KG1 (cell line): ENCODE data around the gene CD81.

Experiments
- DNase-seq: peaks from one replicate; lab custom pipeline; 2025; lab: John Stamatoyannopoulos, UW

The CD81 gene

DNA sequence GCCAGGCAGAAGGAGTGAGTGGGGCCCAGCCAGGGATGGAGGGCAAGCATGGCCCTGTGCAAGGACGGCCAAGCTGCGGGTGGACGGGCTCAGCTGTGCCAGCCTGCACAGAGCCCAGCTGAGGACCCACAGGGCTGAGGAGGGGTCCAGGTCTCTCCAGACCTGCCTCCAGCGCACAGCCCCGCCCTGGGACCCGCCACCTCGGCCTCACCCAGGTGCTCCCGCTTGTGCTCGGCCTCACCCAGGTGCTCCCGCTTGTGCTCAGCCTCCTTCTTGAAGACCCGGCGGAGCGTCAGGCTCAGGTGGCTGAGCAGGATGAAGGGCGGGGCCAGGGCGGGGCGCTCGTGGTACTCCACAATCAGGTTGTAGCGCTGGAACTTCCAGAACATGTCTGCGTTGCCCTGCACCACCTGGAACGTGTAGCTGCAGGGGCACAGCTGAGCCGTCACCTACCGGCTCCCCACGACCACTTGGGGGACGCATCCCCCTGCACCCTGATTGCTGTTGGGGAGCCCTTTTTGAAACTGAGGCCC is 29.8 kb downstream of the CD81 start:
- DNase-seq, result no peak

DNA sequence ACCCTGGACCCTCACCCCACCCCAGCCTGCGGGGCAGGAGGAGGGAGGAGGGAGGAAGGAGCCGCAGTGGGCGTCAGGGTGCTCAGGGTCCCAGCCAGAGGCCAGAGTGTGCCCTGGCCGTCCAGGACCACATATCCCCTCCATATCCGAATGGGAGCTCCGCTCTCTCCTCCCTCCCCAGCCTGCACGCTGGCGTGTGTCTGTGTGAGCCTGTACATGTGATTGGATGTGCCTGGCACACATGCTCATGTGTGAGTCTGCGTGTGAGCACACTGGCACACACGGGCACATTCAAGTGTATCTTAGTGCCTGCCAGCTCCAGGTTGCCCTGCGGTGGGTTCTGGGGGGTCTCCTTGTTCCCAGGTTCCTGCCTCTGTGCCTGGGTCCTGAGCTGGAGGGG is 31.6 kb downstream of the CD81 start:
- no peak for DNase-seq

DNA sequence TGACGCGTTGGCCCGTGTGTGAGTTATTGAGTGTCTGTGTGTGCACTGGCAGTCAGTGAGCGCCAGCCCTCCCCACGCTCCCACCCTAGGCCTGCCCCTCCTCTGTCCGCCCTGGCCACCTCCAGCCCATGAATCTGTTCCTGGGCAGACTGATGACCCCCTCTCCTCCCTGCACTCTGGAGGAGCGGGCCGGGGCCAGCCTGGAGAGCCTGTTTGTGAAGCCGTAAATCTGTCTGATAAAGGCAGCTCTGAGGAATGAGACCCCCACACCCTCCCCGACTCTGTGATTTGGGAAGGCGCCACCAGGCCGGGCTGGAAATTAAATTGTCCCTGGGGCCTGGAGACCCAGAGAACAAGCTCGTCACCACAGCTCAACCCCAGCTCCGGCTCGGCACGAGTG is 32.0 kb downstream of the CD81 start:
- no peak for DNase-seq

DNA sequence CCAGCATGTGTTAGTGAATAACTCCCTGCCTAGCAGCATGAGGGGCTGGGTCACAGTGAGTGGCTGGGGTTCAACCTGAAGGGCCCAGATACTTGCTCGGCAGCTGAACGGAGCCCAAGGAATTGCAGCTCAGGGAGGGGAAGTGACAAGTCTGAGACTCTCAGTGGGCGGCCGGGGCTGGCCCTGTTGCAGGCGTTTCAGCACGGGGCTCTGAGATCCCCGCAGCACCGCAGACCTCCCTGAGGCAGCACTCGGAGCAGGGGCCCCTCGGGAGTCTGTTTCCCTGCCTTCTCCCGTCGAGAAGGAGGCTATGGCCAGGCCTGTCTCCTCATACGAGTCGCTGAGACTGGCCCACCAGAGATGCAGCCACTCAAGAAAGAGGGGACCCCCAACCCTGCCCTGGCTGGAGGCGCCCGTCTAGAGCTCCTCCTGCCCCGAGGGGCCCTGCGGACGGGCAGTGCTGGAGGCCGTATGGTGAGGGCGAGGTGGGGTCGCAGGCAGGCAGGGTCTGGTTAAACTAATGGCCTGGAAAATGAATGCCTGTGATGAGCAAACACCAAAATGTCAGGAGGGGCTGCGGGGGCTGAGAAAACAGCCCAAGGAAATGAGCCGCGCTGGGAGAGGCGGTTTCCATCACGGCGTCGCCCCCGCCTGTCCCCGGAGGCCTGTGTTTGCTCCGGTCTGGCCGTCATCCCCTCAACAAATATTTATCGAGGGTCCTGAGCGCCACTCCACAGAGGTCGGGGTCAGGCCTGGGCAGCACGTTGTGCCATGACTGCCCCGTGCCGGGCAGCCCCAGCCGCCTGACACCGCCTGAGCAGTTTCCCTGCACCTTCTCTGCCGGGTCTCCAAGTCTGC is 32.7 kb downstream of the CD81 start:
- DNase-seq, result no peak

DNA sequence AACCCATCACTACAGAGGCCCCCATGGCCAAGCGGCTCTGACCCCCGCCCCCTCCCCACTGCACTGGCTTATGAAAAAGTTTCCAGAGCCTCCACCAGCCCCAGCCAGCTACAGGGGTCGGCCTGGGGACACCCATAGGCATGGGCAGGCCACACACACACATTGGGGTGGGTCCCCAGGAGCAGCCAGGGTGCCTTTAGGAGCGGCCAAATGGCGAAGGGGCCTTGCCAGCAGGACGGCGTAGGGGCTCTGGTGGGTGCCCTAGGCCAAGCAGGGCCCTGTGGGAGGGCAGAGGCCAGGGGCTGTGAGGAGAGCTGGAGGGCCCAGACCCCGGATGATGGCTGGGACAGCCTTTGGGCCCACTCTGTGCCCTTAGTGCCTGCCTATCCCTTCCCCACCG is 33.5 kb downstream of the CD81 start:
- no peak for DNase-seq

DNA sequence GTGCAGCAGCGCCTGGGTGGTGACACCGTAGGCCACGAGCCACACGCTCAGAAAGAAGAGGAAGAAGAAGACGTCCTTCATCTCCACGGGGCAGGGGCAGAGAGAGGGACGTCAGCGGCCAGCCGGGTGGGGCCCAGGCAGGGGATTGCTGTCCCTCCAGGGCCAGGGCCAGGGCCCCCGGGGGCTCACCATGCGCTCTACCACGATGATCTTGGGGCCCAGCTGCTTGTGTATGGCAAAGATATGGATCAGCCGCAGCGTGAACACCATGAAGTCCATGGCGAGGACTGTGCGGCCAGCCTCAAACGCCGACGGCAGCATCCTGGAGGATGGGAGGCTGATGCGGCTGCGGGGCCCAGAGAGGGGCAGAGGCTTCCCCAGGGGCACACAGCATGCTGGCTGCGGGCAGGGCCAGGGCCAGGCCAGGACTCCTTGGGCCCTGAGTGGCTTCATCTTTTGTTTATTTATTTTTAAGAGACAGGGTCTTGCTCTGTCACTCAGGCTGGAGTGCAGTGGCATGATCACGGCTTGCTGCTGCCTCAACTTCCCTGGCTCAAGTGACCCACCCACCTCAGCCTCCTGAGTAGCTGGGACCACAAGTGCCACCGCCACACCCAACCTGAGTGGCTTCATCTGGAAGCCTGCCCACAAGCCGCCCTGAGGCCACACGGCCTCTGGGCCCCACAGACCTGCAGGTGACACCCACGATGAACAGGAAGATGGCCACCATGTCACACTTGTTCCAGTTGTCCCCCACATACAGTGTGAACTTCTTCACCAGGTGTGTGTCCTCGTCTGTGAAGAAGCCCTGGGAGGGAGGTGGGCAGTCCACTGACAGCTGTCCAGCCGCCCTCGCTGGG is 34.6 kb downstream of the CD81 start:
- no peak for DNase-seq

DNA sequence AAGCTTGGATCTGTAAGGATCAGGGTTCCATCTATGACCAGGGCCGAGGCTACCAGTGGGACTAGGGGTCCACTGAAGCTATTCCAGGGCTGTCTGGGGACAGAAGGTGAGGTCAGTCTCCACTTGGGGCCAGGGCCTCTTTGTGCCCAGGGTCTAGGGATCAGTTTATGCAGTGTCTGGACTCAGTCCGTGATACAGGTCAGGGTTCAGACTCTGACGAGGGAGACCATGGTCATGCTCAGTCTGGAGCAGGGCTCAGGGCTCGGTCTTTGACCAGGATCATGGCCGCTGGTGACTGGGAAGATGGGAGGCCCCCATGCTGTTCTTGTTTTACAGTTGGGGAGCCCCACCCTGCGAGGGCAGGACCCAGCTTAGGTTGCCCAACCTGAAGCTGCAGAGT is 35.2 kb downstream of the CD81 start:
- DNase-seq, result no peak

DNA sequence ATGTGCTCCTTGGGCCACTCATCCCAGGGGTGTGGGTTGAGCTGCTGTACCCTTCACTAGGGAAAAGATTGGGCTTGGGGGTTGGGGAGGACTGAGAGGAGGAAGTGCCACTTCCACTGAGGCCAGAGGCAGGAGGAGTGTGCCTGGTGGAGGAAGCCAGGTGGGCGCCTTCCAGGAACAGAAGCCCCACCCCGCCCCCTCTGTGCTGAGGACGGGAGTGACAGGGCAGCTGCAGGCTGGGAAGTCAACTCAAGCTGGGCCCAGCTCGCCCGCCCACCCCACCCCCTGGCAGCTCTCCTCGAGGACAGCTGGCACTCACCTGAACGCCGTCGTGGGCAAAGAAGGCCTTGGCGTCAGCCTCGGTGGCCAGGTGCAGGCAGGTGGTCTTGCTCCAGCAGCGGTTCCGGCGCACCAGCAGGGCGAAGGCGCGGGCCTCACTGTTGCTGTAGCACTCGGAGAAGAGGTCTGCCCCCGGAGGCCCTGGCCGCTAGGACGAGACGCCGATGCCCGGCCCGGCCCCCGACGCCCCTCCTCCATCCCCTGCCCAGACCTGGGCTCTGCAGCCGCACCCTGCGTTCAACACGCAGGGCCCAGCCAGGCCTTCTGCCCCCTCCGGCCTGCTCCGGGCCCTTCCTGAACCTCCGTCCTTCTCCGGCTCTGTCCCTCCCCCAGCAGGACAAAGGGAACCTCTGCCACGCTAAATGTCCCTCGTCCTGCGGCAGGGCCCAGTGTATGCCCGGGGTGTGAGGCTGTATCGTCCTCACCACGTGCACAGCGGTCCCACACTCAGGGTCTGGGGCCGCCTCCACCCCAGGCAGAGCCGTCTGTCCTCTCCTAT is 36.9 kb downstream of the CD81 start:
- DNase-seq, result no peak

DNA sequence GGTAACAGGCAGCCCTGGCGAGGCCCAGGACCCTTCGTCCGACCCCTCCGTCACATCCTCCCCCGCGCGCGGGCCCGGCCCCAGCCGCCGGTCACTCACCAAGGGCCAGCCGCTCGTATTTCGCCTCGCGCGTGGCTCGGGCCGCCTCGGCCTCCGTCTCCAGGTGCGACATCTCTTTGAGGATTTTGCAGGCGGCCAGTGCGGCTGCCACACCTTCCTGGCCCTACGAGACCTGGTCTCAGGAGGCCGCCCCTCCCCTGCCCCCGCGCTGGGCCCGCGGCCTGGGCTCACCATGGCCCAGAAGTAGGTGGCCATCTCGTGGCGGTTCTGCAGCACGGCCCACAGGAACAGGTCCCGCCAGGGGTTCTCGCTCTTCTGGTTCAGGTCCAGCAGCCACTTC is 37.5 kb downstream of the CD81 start:
- no peak for DNase-seq

DNA sequence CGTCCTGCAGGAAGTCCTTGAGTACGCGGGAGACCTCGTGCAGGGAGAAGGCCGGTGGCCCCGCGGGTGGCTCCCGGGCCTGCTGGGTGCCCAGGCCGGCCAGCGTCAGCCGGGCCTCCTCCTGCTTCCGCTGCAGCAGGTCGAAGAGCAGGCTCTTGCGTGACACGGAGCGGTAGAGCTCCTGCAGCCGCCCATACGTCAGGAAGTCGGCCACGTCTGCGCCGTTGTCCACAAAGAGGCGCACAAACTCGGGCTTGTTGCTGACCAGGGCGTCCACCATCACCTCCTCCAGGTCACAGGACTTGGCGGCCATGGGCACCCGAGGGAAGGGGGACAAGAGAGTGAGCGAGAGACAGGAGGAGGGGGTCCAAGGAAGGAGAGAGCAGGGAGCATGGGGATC is 38.1 kb downstream of the CD81 start:
- no peak for DNase-seq

DNA sequence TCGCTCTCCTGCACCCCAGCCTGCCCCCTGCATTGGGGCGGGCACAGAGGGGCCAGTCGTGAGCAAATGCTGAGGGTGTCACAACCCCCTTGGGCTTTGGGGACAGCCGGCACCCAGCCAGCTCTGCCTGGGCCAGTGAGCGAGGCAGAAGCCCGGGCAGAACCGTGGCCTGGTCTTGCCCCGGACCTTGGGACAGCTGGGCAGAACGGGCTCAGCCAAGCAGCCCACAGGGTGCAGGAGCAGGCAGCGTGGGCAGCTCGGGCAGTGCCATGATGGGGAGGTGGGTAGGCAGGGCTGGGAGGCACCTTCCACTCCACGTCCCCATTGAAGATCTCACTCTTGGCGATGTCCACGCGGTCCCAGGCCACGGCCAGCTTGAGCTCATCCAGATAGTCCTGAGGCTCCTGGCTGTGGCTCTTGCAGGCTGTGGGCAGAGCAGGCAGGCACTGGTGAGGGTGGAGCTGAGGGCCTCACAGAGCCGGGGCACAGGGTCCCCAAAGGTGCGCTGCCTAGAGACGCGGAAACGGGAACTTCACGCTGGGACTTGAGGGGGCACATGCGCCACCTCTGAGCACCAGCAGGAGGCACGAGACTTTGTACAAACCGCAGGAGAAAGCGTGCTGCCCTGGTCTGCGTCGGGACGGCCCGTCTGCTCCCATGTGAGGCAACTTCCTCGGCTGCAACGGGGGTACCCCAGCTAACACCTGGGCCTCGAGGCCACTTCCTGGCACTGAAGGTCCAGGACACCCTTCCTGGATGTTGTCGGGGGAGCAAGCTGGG is 38.7 kb downstream of the CD81 start:
- no peak for DNase-seq

DNA sequence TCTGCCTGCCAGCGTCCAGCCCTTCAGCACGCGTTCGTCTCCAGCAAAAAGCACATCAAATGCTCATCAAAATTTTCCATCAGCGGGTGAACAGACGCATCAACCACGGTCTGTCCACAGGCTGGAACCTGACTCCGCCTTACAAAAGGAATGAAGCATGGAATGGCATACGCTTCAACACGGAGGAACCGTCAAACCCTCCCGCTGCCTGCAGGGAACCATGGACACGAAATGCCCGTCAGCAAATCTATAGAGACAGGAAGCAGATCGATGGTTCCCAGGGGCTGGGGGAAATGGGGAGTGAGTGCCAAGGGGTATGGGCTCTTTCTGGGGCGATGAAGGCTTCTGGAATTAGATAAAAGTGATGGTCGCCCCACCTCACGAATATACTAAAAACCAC is 39.7 kb downstream of the CD81 start:
- DNase-seq, result no peak

DNA sequence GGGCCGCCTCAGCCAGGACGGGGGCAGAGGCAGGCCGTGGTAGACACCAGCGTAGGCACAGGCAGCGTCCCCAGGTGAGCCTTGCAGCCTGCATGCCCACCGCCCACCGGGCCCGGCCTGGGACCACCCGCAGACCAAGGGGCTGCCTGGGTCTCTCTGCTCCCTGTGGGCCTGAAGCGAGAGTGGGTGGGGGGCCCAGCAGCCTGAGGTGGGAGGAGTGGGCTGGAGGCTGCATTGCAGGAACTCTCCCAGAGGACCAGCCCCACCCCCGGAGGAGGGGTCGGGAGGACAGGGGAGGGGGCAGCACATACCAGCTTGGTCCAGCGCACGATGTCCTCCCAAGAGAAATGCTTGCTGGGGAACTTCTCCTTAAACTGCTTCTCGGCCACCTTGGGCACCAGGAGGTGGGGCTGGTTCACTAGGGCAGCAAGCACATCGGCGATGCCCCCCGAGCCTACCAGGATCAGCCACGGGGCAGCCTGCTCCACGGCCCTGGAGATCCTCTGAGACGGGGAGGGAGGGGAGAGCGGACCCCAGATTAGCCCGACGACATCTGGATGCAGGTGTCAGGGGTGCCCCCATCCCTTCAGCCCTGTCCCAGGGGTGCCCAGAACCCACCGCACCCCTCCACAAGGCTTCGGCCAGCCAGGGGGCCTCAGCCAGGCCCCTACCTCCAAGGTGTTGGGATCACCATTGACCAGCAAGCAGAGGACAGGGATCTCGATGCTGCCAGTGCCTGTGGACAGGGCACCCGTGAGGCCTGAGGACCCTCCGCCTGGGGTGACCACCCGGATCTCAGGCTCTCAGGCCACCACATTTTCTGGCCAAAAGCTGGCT is 41.0 kb downstream of the CD81 start:
- DNase-seq, result no peak

DNA sequence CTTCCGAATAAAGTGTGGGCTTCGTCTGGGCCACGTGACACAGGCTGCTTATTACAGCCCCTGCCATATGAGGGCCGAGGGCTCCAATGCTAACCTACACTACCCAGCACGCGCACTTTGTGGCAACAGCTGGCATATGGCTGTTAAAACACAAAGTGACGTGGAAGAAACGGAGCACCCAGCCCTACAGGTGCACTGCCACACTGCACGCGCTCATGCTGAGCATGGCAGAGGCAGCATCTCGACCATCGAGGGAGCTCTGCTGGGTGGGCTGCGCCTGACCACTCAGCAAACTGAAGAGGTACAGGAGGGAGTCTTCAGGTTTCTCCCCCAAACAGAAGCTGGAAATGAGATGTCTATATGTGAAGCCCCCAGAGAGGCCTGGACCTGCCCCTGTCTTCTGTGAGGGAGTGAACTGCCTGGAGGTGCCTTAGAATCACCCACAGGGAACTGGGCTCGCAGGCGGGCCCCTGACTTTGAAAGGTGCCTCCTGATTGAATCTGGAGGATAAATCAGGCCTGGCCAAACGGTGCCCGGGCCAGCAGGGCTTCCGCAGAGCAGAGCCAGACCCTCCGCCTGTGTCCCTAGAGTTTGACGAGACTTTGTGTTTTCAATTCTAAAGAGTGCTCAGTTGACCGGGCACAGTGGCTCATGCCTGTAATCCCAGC is 41.7 kb downstream of the CD81 start:
- DNase-seq, result no peak

DNA sequence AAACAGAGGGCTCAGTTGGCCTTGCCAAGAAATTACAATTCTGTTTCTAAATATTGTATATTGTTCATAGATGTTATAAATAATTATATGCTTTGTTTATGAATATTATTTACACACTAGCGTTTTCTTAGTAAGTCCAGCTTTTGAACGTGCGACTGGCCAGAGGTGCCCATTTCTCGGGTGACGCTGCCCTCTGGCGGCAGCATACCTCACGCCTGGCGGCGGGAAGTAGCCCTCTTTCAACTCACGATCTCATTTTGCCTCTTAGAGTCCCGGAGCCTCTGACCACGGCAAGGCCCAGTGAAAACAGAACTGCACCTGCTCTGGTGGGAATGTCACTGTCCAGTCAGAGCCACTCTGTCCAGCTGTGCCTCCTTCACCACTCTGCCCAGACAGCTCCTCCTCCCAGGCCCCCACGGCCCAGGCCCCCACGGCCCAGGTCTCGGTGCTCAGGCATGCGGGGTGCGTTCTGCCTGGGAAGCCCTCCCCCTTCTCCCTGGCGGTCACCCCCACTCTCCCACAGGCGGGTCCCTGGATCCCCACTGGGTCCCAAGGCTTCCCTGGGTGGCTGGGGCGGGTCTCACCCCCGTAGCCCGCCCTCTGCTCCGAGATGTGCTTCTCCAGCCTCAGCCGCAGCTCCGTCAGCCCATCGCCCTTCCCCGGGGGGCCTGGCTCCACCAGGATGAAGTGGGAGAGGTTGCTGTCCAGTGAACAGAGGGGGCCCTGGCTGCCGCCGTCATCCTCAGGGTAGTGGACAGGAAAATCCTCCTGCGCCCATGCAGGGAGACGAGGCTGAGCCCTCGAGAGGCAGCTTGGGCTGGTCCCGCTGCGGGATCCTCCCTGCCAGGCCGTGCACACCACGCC is 42.8 kb downstream of the CD81 start:
- peak; percentile 26 for DNase-seq

DNA sequence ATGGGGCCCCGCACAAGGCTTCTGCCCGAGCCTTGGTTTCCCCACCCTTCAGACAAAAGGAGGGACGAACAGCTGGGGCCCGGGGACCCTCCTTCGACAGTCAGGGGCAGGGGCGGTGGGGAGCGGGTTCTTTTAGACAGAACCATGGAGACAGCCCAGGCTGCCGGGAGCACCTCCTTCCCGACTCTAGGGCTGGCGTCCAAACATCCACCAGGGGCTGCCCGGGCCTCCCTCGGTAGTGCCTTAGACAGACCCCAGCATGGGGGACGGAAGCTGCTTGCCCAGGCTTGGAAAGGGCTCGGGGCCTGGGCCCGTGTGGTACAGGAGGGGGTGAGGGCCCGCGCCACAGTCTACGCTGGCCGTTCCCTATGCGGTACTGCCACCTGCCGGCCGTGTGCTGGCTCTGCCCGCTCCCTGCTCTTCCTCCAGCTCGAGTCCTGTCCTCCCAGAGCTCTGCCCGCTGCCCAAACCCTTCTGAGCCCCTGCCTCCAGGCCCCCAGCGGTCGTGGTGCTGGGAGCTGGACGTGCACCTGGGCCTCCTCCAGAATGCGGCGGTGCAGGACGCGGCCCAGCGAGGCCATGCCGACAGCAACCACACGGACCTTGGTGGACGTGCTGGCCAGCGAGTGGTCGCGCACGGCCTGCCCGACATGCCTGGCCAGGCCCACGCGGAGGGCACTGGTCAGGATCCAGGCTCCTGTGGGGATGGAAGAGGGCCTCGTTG is 43.6 kb downstream of the CD81 start:
- DNase-seq, result peak; percentile 36

DNA sequence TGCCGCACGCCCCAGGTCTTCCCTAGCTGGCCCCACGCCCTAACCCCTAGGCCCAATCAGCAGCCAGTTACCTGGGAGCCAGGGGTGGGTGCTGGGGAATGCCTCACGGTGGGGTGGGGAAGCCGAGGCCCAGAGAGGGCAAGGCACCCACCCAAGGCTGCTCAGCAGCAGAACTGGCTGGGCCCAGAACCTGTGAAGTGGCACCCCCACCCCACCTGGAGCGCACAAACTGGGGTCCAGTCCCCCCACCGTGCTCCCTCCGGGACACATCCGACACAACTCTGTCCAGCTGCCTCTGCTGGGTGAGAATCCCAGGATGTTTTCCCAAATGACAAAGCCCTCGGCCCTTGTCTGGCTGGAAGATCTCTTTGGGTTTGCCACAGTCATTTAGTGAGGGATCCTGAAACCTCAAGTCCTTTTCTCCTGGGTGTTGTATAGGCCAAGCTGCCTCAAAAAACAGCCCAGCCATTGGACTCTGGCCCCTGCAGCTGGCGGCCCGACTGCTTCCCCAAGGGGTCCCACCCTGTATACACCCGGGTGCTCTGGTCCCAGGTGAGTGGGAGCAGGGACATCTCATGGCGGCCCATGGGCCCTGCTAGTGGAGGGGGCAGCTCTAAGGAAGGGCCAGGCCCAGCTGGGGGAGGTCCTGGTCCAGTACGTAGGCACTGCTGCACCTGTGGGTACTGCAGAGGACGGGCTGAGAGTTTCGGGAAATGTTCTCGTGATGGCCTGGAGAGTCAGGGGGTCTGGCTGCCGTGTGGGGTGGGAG is 44.3 kb downstream of the CD81 start:
- DNase-seq, result no peak
